GM19438 (cell line): ENCODE data around the gene DNAJB14.

Experiments
- ATAC-seq: cut with Tn5 transposase; IDR thresholded peaks from one replicate; pipeline ENCODE4 v1.9.1; 2021; ENCODE audit warnings: low read depth; ENCODE audit not compliant: unreplicated experiment

The DNAJB14 gene

DNA sequence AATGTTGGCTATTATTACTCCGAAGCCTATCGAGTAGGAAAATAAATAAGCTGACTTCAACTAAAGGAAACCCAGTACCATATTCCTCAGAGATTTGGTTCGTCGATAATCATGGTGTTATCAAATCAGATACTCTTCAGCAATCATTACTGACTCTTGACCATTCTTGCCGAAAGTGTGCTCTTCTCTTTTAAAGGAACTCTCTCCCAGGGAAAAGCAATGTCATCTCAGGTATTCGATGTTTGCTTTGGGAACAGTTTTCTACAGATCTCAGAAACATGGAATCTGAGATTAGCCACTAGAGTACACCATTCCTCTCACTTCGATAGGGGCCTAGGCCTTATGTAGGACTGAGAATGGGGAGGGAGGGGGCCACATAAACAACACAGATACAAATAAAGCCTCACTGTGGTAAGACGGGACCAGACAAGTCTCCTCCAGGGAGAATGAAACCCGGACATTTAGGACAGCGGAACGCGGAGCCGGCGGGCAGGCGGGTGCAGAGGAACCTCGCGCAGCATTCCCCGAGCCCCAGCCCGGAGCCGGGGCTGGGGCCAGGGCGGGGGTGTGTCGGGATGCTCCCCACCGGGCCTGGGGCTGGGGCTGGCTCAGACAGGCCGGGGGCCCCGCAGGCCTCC is 581 bp downstream of the DNAJB14 start:
- peak; percentile 2 for ATAC-seq

DNA sequence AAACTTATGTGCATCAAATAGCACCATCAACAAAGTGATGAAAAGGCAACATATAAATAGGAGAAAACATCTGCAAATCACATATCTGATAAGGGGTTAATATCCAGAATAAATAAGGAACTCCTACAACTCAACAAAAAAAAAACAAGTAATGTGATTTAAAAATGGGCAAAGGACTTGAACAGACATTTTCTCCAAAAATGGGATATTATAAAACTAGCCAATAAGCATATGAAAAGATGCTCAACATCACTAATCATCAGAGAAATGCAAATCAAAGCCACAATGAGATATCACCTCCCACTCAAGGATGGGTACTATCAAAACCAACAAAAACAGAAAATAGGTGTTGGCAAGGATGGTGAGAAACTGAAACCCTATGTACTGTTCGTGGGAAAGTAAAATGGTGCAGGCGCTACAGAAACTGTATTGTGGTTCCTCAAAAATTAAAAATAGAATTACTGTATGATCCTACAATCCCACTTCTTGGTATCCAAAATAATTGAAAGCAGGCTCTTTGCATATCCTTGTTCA is 2.4 kb downstream of the DNAJB14 start:
- no peak for ATAC-seq

DNA sequence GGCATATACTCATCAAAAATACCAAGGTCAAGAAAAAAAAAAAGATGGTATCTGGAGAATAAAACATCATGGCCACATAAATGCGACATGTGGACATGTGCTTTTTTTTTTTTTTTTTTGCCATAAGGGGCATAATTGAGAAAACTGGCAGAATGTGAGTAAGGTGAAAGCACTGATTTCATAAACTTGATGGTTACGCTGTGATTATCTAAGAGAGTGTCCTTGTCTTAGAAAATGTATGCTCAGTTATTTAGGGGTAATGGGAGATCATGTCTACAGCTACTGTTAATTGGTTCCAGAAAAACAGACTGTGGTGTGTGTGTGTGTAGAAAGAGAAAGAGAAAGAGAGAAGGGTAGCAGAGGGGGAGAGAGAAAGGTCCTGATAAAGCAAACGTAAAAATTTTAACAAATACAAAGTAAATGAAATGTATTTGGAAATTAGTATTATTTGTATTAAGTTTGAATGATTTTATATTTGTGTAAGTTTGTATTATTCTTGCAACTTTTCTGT is 8.1 kb downstream of the DNAJB14 start:
- ATAC-seq, result no peak

DNA sequence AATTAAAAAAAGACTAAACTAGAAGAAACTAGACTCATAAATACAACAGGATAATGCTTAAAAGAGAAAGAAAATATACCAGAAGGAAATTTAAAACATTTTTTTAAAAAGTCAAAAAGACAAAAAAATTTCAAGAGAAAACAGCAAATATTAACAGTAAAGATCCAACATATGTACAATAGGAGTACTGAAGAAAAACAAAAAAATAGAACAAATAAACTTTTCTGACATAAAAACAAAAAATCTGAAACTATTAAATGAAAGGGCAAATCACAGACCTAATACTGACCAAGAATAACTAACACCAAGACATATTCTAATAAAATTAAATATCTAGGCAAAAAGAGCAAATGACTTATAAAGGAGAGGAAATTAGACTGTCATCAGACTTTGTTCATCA is 11.5 kb downstream of the DNAJB14 start:
- no peak for ATAC-seq

DNA sequence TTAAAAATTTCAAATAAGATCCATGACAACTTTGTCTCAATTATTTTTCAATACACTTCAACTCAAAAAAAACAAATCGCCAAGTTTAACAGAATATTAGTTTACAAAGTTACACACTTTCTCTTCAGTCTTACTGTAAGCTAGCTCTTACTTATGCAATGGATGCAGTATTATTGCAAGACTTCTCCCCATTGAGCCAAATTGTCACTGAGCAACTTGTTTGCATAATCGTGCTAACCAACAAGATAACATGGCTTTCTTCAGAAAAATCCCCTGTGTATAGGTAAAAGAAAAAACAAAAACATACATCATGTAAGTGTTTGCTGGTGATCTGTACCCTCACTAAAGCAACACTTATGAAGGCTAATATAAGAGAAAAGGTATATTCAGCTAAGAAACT is 18.9 kb downstream of the DNAJB14 start:
- no peak for ATAC-seq

DNA sequence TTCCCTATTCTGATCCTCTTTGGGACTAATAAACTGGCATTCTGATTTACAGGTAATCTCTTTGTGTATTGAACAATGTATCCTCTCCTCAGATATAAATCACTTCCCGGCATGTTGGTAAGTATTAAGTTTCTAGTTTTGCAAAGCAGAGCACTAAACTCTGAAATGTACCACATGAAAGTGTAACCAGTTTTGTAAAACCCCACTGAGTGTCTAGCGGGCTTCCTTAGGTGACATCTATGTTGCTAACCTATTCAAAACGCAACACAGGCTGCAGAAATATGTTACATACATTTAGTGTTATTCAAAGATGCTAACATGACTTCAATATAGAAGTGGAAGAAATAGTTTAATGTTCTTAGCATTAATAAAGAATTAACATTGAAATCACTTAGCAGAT is 25.2 kb downstream of the DNAJB14 start:
- no peak for ATAC-seq

DNA sequence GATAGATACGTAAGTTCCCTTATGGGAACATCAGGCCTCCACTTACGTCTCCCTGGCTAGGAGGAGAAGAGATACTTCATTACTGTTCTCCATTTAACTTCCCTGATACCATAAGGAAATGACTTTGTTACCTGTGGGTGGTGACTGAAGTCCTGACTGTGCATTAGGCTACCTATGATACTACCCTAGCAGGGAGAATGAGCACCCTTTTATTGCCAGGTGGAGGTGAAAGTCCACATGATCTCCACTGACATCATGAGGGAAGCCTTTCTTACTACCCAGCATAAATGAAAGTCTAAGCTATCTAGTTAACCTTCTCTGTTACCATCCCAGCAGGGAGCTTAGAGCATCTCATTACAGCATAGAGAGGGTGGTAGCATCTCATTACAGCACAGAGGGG is 27.8 kb downstream of the DNAJB14 start:
- no peak for ATAC-seq

DNA sequence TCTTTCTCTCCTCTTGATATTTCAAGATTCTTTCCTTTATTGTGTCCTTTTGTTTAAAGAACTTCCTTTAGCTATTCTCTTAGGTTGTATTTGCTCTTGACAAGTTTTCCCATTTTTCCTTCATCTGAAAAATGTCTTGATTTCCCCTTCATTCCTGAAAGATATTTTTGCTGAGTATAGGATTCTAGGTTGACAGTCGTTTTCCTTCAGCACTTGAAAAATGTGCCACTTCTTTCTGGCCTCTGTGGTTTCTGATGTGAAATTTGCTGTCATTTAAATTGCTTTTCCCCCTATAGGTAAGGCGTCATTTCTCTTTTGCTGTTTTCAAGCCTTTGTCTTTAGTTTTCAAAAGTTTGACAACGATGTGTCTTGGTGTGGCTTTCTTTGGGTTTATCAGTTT is 28.8 kb downstream of the DNAJB14 start:
- ATAC-seq, result no peak

DNA sequence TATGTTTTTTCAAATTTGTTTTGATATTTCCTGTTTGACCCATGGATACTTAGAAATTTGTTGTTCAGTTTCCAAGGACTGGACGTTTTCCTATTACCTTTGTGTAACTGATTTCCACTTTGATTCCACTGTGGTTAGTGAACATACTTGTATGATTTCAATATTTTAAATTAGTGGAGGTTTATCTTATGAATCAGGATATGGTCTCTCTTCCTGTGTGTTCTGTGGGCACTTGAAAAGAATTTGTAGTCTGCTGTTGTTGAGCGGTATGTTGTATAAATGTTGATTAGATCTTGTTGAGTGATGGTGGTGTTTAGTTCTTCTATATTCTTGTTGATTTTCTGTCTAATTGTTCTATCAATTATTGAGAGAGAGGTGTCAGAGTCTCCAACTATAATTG is 31.0 kb downstream of the DNAJB14 start:
- ATAC-seq, result no peak

DNA sequence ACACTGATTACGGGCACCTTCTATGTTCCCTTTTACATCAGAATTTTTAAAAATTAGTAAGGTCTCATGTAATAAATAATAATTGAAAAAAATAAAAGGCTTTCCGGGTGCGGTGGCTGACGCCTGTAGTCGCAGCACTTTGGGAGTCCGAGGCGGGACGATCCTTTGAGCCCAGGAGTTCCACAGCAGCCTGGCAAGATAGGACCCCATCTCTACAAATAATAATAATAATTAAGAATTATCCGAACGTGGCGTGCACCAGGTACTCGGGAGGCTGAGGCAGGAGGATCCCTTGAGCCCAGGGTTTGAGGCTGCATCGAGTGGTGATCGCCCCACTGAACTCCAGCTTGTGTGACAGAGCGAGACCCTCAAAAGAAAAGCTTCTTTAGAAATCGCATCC is 51.4 kb downstream of the DNAJB14 start:
- no peak for ATAC-seq

DNA sequence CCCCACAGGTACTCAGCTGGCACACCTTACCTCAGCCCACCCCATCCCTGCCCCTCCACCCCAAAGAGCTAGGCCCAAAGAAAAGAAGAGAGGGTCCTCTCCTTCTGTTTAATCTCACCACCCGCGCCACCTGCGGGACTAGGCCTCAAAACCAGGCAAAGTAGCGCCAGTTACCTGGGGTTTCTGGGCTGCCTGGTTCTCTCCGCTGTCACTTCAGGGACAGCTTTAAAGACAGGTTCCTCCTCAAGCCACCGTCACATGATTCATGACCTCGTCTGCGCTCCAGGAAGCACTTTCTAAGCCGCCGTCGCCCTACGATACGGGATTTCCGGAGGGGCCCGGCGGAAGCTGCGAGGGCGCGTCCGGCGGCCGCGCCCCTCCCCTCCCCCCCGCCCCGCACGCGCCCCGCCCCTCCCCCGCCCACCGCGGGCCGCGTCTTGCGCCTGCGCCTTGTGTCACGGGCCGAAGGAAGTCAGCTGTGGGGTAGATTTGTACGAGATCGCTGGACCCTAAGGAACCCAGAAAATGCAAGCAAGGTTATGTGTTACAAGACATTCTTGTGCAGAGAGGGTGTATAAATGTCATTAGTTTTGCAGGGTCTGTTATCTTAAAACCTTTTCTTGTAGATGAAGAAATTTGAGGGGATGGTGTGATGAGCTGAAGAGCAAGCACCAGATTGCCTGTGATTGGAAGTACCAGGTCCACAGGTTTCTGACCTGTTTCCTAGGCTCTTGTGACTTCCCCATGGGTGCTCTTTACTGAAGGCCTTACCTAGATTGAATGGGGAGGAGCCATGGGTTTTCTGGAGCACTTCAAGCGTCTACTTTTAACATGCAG is 52.0 kb downstream of the DNAJB14 start, which contains the start of gene LAMTOR3:
TSS of gene LAMTOR3 (minus strand) at position 267 of the 837 bp plus-strand sequence. CDS start 464 bp downstream, outside the sequence.
- peak; percentile 100 for ATAC-seq

DNA sequence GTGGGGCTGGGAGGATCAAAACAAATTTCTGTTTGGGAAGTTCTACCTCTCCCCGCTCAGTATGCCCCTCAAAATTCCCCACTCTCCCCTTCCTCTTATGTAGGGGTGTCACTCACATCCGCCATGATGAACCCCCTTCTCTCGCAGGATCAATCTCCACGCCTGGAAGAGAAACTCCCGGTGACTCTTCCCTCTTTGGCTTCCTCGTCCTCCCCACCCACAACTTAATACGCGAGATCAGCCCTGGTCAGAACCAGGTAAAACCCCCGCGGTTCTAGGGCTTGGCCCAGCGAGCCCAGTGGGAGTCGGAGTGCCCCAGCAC is 52.6 kb downstream of the DNAJB14 start:
- no peak for ATAC-seq

DNA sequence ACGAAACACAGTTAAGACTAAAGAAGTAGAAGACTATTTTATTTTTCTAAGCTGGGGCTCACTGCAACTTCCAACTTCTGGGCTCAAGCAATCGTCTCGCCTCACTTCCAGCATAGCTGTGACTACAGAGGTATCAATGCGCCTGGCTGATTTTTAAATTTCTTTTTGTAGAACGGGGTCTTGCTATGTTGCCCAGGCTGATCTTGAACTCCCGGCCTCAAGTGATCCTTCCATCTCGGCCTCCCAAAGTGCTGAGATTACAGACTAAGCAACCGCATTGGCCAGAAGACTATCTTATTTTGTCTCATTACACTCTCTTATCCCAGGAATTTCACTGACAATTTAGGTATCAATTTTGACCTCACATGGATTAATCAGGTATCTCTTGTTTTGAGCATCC is 53.4 kb downstream of the DNAJB14 start:
- ATAC-seq, result no peak

DNA sequence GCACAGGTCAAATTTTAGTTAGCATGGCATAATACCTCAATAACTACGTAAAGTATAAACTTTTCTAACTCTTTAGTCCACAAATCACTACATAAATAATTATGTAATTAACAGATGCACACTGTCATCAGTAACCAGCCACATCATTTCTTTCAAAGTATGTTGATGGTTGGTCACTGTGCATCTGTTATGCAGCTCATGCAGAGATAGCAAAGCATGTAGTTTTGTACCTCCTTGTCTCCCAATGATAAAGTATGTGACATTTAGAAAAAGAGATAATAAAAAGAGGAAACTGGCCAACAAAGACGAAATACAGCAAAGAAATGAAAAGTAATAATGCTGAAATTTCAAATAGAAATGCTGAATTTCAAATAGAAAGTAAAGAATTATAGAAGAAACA is 55.1 kb downstream of the DNAJB14 start:
- ATAC-seq, result no peak

DNA sequence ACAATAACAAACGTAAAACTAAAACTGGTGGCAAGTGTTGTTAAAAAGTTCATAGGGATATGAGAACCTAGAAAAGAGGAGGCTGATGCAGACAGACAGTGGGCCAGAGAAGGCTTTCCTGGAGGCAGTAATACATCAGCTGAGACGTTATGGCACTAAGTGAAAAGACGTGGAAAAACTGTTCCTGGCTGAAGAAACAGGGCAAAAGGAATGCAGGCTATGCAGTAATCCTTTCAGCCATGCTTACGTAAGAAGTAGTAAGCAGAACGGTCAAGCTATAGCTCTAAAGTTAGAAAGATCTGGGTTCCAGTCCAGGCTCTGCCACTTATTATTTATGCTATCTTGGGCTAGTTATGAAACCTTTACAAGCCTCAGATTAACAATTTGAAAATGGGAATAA is 58.6 kb downstream of the DNAJB14 start:
- no peak for ATAC-seq

DNA sequence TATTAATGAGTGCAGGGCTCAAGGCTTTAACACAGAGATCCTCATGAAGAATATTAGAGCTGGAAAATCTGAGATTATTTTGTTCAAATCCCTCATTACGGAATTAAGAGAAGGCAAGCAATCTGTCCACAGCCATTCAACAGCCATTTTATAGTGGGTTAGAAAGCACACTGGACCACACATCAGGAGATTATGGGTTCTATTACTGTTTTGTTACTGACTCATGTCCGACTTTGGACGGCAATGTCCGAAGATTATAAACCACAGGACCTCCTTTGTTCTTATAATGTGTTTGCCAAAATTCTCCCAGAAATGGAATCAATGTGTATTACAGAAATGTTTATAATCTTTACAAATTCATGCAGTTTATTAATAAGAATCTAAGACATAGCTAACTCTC is 60.3 kb downstream of the DNAJB14 start:
- no peak for ATAC-seq

DNA sequence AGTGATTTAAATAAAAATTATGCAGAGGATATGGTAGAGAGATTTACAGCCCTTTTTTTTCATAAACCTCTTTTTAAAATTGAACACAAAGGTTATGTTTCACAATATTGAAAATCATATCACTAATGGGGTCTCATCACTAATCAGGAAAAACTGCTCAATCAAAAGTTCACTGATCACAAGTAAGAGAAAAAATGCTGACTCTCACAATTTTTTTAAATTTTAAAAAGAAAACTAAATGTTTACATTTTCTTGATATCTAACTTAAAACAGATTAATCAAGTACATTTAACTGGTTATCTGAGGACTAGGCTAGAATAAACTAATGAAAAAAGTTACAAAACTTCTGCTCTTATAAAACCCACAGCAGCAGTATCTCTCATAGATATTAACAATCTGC is 60.7 kb downstream of the DNAJB14 start:
- ATAC-seq, result no peak

DNA sequence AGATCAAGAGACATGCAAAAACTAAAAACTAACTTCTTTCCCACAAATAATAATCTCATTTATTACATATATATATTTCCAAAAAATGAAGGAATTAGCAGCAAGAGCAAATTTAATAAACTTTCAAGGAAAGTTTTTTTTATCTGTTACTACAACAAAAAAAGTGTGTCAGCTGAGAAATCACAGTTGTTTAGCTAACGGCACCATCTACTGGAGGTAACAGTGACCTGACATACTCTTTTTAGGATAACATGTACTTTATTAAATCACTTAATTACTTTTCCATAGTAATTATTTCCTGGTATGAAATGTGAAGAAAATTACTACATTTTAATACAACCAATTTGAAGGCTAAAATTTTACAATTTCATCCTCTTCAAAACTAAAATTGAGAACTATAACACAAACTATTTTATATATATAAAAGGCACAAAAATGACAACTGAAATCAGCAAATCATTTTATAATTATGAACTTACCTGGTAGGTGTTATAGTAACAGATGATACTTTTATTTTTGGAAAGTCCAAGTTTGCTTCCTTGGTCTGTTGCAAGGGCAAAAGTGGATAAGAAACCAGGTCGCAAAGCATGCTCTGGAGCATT is 61.3 kb downstream of the DNAJB14 start:
- ATAC-seq, result no peak

DNA sequence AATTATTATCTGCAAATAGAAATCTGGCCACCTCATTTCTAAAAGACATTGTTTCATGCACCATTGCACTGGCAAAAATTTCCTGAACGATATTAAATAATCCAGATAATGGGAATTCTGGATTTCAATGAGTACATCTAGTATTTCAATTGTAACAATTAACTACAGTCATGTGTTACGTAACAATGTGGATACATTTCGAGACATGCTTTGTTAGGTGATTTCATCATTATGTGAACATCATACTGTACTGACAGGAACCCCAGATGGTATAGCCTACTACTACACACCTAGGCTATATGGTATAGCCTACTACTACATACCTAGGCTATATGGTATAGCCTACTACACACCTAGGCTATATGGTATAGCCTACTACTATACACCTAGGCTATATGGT is 67.0 kb downstream of the DNAJB14 start:
- no peak for ATAC-seq

DNA sequence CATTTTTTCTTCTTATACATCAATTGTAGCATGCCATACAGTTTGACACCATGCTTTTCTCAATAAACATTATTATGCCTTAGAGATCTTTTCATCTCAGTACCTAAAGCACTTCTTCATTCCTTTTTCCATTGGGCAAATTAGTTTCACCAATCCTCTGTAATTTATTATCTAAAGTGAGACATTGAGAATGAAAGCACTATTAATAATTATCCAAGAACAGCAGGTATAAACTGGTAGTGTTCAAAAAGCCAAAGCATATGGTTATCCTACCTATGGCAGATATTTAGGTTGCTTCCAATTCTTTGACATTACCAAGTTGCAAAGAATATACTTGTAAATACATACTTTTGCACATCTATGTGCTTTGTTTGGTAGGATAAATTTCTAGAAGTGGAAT is 67.8 kb downstream of the DNAJB14 start:
- ATAC-seq, result no peak

DNA sequence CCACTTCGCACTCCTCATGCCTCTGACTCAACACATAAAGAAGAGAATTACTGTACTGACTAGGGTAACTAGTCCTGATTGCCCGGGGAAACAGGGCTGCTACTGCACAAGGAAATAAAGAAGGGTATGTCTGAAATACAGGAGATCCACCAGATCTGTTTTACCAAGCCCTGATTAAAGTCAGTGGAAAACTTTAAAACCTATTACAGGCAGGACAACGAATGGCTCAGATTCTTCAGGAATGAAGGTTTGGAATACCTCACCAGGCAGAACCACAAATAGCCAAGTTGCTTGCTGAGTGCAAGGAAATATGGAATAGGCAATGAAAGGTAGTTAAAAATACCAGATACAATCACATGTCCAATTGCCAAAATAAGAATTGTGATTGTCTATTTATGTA is 69.5 kb downstream of the DNAJB14 start:
- no peak for ATAC-seq
